DLD1 (cell line): ENCODE data around the gene STON2.
"Not testable (repeated sequence)": the region's sequence is repeated elsewhere in the genome, so short reads cannot be mapped to it uniquely, and the experiment has no call there.

Experiments used
- in situ Hi-C: cut with HindIII; loops from 2 replicates; pipeline ENCODE4 v1.10.0; 2017; ENCODE audit warnings: low sequenced_read_pairs

STON2 gene

GRCh38 chr14:81275305-81276072, 124.6 kb downstream of the STON2 start:
- in situ Hi-C loops, result no loop called here

GRCh38 chr14:81273961-81274575, 126.1 kb downstream of the STON2 start:
- in situ Hi-C loops, result no loop called here

DNA sequence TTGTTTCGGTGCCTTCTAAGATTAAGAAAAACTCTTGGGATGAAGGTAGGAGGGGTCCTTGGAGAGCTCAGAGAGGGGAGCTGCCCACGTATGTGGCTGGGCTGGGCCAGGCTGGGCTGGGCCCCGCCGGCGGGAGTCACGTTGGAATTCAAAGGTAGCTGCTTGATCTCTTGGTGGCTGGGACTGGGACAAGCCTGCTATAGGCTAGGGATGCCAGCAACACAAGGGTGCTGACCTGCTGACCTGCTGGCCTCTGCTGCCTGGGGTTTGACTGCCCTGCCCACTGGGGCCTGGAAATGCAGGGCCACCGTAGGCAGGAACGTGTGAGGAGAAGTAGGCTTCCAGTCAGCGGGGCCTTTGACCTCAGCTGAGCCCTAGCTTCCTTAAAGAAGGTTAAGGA, 126.6 kb downstream of the STON2 start:
- in situ Hi-C loops, result no loop called here

- in situ Hi-C loops, result no loop called here
Observed at GRCh38 chr14:81272317-81272716, 127.8 kb downstream of the STON2 start.

DNA sequence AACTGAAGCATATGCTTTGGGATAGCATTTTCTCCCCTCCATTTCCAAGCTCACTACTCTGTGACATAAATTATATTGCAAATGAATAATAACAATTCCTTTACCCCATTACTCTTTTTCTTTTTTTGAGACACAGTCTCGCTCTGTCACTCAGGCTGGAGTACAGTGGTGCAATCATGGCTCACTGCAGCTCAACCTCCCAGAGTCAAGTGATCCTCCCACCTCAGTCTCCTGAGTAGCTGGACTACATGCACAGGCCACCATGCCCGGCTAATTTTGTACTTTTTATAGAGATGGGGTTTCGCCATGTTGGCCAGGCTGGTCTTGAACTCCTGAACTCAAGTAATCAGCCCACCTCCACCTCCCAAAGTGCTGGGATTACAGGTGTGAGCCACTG, 130.1 kb downstream of the STON2 start:
- in situ Hi-C loops, result loop anchor here (5.0 kb wide), 1 partner anchor 172 kb away; no protein-coding TSS in a partner anchor

DNA sequence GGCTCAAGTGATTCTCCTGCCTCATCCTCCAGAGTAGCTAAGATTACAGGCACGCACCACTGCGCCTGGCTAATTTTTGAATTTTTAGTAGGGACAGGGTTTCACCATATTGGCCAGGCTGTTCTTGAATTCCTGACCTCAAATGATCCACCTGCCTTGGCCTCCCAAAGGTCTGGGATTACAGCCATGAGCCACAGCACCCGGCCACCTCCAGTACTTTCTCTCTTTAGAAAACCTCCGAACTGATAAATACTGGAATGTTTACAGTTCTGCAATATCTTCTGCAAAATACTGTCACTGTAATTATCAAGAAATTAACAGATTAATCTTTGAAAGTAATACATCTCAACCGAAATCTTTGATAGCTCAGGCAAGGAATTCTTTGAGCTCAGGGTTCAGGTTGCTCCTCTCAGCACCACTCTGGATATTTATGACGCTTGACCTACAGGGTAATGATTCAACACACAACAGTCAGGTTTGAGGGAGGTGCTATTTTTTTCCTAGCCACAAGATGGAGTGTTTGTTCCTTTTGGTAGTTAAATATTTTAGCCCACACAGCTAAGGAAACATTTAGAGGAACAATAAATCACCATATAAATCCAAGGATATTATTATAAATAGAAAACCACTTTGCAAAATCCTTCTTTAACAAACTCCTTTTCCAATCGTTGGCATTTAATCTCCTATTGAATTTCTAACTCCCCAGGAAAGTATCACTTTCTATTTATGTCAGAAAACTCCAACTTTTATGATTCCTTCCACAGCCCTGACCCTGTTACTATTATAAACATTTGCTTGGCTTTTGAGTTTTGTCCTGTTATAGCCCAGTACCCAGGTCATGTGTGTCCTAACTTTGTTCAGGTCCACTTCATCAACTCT, 130.8 kb downstream of the STON2 start:
- in situ Hi-C loops, result loop anchor here (5.0 kb wide), 1 partner anchor 173 kb away; no protein-coding TSS in a partner anchor

GRCh38 chr14:81268016-81268416, 132.1 kb downstream of the STON2 start:
- in situ Hi-C loops, result loop anchor here (5.0 kb wide), 1 partner anchor 174 kb away; no protein-coding TSS in a partner anchor

DNA sequence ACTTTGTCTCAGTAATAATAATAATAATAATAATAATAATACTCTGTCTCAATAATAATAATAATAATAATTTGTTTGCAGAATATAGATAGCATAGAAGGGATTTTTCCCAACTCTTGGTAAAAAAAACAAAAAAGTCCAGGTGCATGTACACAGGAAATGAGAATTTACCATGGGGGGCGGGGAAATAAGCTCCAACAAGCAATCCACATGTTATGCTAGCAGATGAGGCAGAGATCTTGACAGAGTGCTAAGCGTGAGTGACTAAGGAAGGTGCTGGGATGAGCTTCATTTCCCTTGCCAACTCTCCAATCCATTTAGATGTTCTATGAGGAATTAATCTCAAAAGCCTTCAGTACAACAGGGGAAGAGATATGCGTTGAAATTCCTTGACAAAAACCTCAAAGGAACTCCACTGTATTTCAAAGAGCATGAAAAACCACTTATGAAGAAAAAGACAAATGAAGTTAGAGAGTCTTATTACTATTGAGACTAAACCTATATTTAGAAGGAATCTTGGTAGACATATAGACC, 134.4 kb downstream of the STON2 start:
- in situ Hi-C loops, result loop anchor here (5.0 kb wide), 1 partner anchor 177 kb away; no protein-coding TSS in a partner anchor

GRCh38 chr14:81264671-81265070, 135.5 kb downstream of the STON2 start:
- in situ Hi-C loops, result loop anchor here (5.0 kb wide), 1 partner anchor 178 kb away; no protein-coding TSS in a partner anchor

- in situ Hi-C loops, result no loop called here
Observed at GRCh38 chr14:81263777-81264410, 136.2 kb downstream of the STON2 start.

- in situ Hi-C loops, result no loop called here
Observed at GRCh38 chr14:81261176-81261575, 138.9 kb downstream of the STON2 start.

- in situ Hi-C loops, result no loop called here
Observed at GRCh38 chr14:81260732-81261131, 139.4 kb downstream of the STON2 start.

GRCh38 chr14:81256289-81256960, 143.7 kb downstream of the STON2 start:
- in situ Hi-C loops, result no loop called here

DNA sequence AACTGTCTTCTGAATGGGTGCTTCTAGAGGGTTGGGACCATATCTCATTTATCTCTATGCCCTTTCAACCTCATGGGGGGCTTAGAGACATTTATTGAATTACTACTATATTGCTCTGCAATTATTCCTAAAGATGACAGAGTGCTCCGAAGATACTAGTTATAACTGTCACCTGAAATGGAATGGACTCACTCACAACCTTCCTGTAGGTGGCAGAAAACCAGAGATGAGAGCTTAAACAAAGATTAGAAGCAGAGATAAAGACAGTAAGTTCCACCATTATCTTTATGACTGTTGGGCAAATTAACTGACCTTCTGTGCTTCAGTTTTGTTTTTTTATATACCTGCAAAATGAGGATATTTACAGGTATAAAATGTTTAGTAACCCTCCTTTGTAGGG, 147.8 kb downstream of the STON2 start:
- in situ Hi-C loops, result no loop called here

DNA sequence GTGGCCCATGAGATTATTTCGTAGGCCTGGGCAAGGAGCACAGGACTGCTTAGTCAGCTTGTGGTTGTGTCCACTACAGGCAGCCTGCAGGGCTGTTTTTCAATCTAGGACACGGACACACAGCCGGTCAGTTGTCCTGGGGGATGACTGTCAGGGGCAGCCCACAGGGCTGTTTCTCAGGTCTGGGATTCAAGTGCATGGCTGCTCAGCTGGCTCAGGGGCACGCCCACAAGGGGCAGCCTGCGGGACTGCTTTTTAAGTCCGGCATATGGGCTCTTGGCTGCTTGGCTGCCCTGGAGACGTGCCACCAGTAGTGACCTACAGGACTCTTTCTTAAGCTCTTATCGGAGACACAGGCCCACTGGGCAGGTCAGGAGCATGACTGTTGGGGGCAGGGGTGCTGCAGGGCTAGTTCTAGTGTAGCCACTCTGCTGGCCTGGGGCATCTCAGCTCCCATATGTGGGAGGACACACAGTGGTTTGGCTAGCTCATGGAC, 152.8 kb downstream of the STON2 start:
- in situ Hi-C loops, result no loop called here

GRCh38 chr14:81246461-81247270, 153.5 kb downstream of the STON2 start:
- in situ Hi-C loops, result no loop called here

DNA sequence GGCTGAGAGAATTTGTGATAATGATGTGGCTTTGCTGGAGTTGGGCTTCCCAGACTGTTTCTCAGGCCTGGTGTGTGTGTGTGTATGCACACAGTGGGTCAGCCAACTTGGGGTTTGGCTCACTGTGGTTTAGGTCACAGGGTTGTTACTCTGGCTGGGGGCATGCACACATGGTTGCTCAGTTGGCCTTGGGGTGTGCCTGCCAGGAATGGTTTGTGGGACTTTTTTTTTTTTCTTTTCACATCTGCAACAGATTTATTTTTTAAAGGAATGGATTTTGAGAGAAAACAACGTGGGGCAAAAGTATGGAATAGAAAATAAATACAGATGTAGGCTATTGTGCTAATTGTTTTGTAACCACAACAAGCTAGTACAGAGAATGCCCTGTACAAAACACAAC, 154.4 kb downstream of the STON2 start:
- in situ Hi-C loops, result no loop called here

- in situ Hi-C loops, result not testable (repeated sequence)
Observed at GRCh38 chr14:81244431-81244830, 155.7 kb downstream of the STON2 start.

DNA sequence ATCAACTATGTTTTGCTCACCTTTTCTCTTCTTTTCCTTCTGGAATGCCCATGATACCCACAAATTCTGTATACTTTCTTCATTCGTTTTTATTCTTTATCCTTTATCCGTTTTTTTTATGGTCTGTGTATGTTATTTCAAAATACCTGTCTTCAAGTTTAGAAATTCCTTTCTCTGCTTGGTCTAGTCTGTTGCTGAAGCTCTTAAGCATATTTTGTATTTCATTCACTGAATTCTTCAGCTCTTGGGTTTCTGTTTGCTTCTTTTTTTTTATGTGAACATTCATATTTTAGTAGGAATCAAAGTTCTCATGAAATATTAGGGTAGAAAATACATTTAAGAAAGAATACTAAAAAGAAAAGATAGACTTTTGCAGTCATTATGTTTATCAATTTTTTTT, 156.6 kb downstream of the STON2 start:
- in situ Hi-C loops, result no loop called here
